ENCODE measurements around the gene EPN3.

- TF ChIP-seq POLR2A (IDR thresholded peaks at IDR 0.05) (no peak), CTCF (IDR thresholded peaks at IDR 0.05) (no peak)
These were observed 44.3 kb downstream of the EPN3 start for GRCh38 chr17:50576864-50577263.

Data from uterus (tissue), 2 donors.